AG20443 (cell line): ENCODE data around the gene CPNE6.
A peak's percentile ranks its signal among the peaks of the same experiment; 100 is the strongest.
"Not testable (repeated sequence)": the region's sequence is repeated elsewhere in the genome, so short reads cannot be mapped to it uniquely, and the experiment has no call there.

ENCODE experiments used
- DNase-seq: peaks from one replicate; pipeline ENCODE4 v3.0.0; 2012; ENCODE audit warnings: low spot score, mixed read lengths

CPNE6 gene

GRCh38 chr14:24105609-24106239 lies 34.4 kb downstream of the CPNE6 start:
- DNase-seq: not testable (repeated sequence)

- no peak for DNase-seq
These were observed 35.4 kb downstream of the CPNE6 start for GRCh38 chr14:24106672-24107271.

GRCh38 chr14:24108336-24108874 lies 37.0 kb downstream of the CPNE6 start:
- DNase-seq: no peak

GRCh38 chr14:24110060-24110459 lies 38.7 kb downstream of the CPNE6 start:
- no peak for DNase-seq

- no peak for DNase-seq
These were observed 39.2 kb downstream of the CPNE6 start for GRCh38 chr14:24110523-24110922.

- no peak for DNase-seq
These were observed 42.0 kb downstream of the CPNE6 start for GRCh38 chr14:24113379-24113800.

GRCh38 chr14:24113801-24114531 lies 42.6 kb downstream of the CPNE6 start:
- DNase-seq: peak; percentile 87

- peak; percentile 98 for DNase-seq
These were observed 43.4 kb downstream of the CPNE6 start, which contains the start of the genes DCAF11 and NRL for GRCh38 chr14:24114532-24115421. Gene DCAF11, plus strand, starts transcription at chr14:24114777. Its CDS starts 818 bp downstream, at chr14:24115595. Gene NRL, minus strand, starts transcription at chr14:24114949. Its CDS starts 32,101 bp downstream, at chr14:24082848.

GRCh38 chr14:24115422-24116127 lies 44.2 kb downstream of the CPNE6 start:
- no peak for DNase-seq

- no peak for DNase-seq
These were observed 44.9 kb downstream of the CPNE6 start for GRCh38 chr14:24116128-24116814.

- DNase-seq: no peak
These were observed 45.8 kb downstream of the CPNE6 start for GRCh38 chr14:24117179-24117578.

GRCh38 chr14:24119691-24120090 lies 48.3 kb downstream of the CPNE6 start:
- DNase-seq: no peak

- DNase-seq: no peak
These were observed 49.8 kb downstream of the CPNE6 start for GRCh38 chr14:24121210-24121609.

- no peak for DNase-seq
These were observed 51.1 kb downstream of the CPNE6 start for GRCh38 chr14:24122416-24122815.

- no peak for DNase-seq
These were observed 51.5 kb downstream of the CPNE6 start for GRCh38 chr14:24122898-24123297.

- no peak for DNase-seq
These were observed 52.4 kb downstream of the CPNE6 start for GRCh38 chr14:24123424-24124417.

GRCh38 chr14:24126939-24127338 lies 55.6 kb downstream of the CPNE6 start:
- no peak for DNase-seq

- DNase-seq: no peak
These were observed 56.3 kb downstream of the CPNE6 start for GRCh38 chr14:24127673-24128072.
